ENCODE data around the gene ENKUR.

Gene ENKUR

GRCh38 chr10:24949616-24950015 lies 66.3 kb downstream of the ENKUR start:
- TF ChIP-seq TAF1 (IDR thresholded peaks at IDR 0.05; ENCODE audit: borderline replicate concordance, insufficient read depth, low read length) (no peak), POLR2AphosphoS5 (IDR thresholded peaks at IDR 0.05; ENCODE audit: low read depth, low read length) (no peak), SIN3A (IDR thresholded peaks at IDR 0.05; ENCODE audit: borderline replicate concordance, insufficient read depth, low read length) (no peak), FOXP2 (optimal IDR thresholded peaks at IDR 0.05; ENCODE audit: borderline replicate concordance, extremely low read depth, extremely low read length, insufficient read depth) (no peak), REST (IDR thresholded peaks at IDR 0.05; ENCODE audit: insufficient read depth in 1 of 2, low read depth in 2 of 2, low read length in 2 of 2) (no peak)

GRCh38 chr10:24947304-24948097 lies 68.5 kb downstream of the ENKUR start:
- TF ChIP-seq REST (IDR thresholded peaks at IDR 0.05; ENCODE audit: insufficient read depth in 1 of 2, low read depth in 2 of 2, low read length in 2 of 2) (no peak), SIN3A (IDR thresholded peaks at IDR 0.05; ENCODE audit: borderline replicate concordance, insufficient read depth, low read length) (no peak)

- TF ChIP-seq POLR2AphosphoS5 (IDR thresholded peaks at IDR 0.05; ENCODE audit: low read depth, low read length) (no peak), SIN3A (IDR thresholded peaks at IDR 0.05; ENCODE audit: borderline replicate concordance, insufficient read depth, low read length) (no peak), TAF1 (IDR thresholded peaks at IDR 0.05; ENCODE audit: borderline replicate concordance, insufficient read depth, low read length) (no peak), REST (IDR thresholded peaks at IDR 0.05; ENCODE audit: insufficient read depth in 1 of 2, low read depth in 2 of 2, low read length in 2 of 2) (no peak), FOXP2 (optimal IDR thresholded peaks at IDR 0.05; ENCODE audit: borderline replicate concordance, extremely low read depth, extremely low read length, insufficient read depth) (no peak)
Observed at GRCh38 chr10:24944512-24945255, 71.3 kb downstream of the ENKUR start.

- TF ChIP-seq REST (IDR thresholded peaks at IDR 0.05; ENCODE audit: insufficient read depth in 1 of 2, low read depth in 2 of 2, low read length in 2 of 2) (no peak), TAF1 (IDR thresholded peaks at IDR 0.05; ENCODE audit: borderline replicate concordance, insufficient read depth, low read length) (no peak), SIN3A (IDR thresholded peaks at IDR 0.05; ENCODE audit: borderline replicate concordance, insufficient read depth, low read length) (no peak), FOXP2 (optimal IDR thresholded peaks at IDR 0.05; ENCODE audit: borderline replicate concordance, extremely low read depth, extremely low read length, insufficient read depth) (no peak), POLR2AphosphoS5 (IDR thresholded peaks at IDR 0.05; ENCODE audit: low read depth, low read length) (no peak)
Observed at GRCh38 chr10:24938525-24938924, 77.4 kb downstream of the ENKUR start.
